ENCODE results near the gene GSN. TPM values are rescaled to one million over a fixed set of nuclear protein-coding genes. Genes with fewer than 3 reads are reported as not detected.

GSN gene
- total RNA-seq, 4 donors from 2014 or later, result 364 to 571 (median 480) TPM

GRCh38 chr9:121339437-121339836 lies 71.5 kb downstream of the GSN start:
- Histone ChIP-seq H3K36me3 (peaks cover 0 to 35% (median 0%) of the 10 kb centered on the region in 3 donors), H3K4me3 (no peak overlapping the region), H3K9me3 (no peaks in the 10 kb centered on the region), H3K27me3 (no peaks in the 10 kb centered on the region), H3K27ac (no peak overlapping the region), H3K4me1 (no peaks in the 10 kb centered on the region)
- TF ChIP-seq CTCF (IDR thresholded peaks at IDR 0.05), result no peak
- no peak for TF ChIP-seq POLR2A (IDR thresholded peaks at IDR 0.05)
- no peak for DNase-seq

DNA sequence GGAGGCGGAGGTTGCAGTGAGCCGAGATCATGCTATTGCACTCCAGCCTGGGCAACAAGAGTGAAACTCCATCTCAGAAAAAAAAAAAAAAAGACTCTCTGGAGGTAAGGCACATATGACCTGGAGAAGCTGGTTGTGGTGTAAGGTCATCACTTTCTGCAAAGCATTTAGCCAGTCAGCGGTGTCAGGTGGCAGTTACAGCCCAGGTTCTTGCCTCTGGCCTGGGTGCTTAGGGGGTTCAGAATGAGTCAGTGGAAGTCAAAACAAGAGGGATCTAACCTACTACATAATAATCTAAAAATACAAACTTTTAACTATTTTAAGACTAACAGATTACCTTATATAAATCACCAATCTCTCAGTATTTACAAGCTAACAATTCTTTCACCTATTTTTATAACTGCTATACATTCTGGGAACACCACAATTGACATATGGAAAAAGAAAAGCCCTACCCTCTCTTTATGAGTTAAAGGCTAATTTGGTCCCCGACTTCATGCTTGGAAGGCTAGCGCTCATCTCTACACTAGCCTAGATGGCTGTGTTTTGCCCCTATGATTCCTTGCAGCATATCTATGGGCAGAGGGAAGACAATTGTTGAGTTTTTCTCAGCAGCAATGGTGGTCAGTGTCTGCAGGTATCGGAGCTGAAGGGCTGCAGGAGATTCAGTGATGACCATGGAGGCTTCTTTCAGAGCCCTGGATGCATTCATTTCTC lies 72.9 kb downstream of the GSN start:
- DNase-seq, result no peak
- Histone ChIP-seq H3K27me3 (no peaks in the 10 kb centered on the region), H3K4me3 (no peak overlapping the region), H3K4me1 (peaks cover 0 to 7% (median 0%) of the 10 kb centered on the region in 4 donors), H3K27ac (no peak overlapping the region), H3K9me3 (no peaks in the 10 kb centered on the region), H3K36me3 (peaks cover 0 to 44% (median 0%) of the 10 kb centered on the region in 3 donors)
- TF ChIP-seq POLR2A (IDR thresholded peaks at IDR 0.05), result no peak
- TF ChIP-seq CTCF (IDR thresholded peaks at IDR 0.05), result no peak

GRCh38 chr9:121344184-121344583 lies 76.2 kb downstream of the GSN start:
- Histone ChIP-seq H3K4me3 (no peak overlapping the region), H3K27me3 (no peaks in the 10 kb centered on the region), H3K9me3 (no peaks in the 10 kb centered on the region), H3K36me3 (peaks cover 0 to 73% (median 0%) of the 10 kb centered on the region in 3 donors), H3K27ac (no peak overlapping the region), H3K4me1 (peaks cover 0 to 15% (median 0%) of the 10 kb centered on the region in 4 donors)
- no peak for DNase-seq
- no peak for TF ChIP-seq CTCF (IDR thresholded peaks at IDR 0.05)
- TF ChIP-seq POLR2A (IDR thresholded peaks at IDR 0.05), result no peak

DNA sequence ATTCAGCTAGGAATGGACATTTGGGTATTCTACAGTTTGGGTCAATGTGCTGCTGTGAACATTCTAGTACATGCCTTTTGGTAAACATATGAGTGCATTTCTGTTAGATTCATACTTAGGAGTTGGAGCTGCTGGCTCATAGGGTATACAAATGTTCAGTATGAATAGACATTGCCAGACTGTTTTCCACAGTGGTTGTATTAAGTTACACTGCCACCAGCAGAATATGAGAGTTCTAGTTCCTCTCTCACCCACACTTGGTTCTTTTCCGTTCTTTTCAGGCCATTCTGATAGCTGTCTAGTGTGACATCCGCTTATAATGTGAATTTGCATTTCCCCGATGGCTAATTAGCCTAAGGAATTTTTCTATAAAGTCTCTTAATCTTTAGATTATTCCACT lies 77.1 kb downstream of the GSN start:
- Histone ChIP-seq H3K4me1 (peaks cover 0 to 15% (median 0%) of the 10 kb centered on the region in 4 donors), H3K27ac (no peak overlapping the region), H3K9me3 (no peaks in the 10 kb centered on the region), H3K27me3 (no peaks in the 10 kb centered on the region), H3K4me3 (no peak overlapping the region), H3K36me3 (peaks cover 0 to 67% (median 0%) of the 10 kb centered on the region in 3 donors)
- TF ChIP-seq CTCF (IDR thresholded peaks at IDR 0.05) (no peak), POLR2A (IDR thresholded peaks at IDR 0.05) (no peak)
- DNase-seq, result no peak

GRCh38 chr9:121348221-121348620 lies 80.3 kb downstream of the GSN start:
- TF ChIP-seq POLR2A (IDR thresholded peaks at IDR 0.05), result no peak
- no peak for TF ChIP-seq CTCF (IDR thresholded peaks at IDR 0.05)
- H3K27me3 ChIP-seq, result no peaks in the 10 kb centered on the region
- H3K36me3 ChIP-seq, result peaks cover 0 to 57% (median 0%) of the 10 kb centered on the region in 3 donors
- DNase-seq, result no peak
- H3K4me3 ChIP-seq, result no peak overlapping the region
- H3K4me1 ChIP-seq, result peaks cover 0 to 41% (median 3%) of the 10 kb centered on the region in 4 donors
- H3K9me3 ChIP-seq, result no peaks in the 10 kb centered on the region
- no peak overlapping the region for H3K27ac ChIP-seq

Measured in Peyer's patch (tissue), 4 donors.